GM21367 (cell line): Measurements from ENCODE around the gene ZNF668.
"Not testable (repeated sequence)": the region's sequence is repeated elsewhere in the genome, so short reads cannot be mapped to it uniquely, and the experiment has no call there.

Experiments used
- ATAC-seq: cut with Tn5 transposase; IDR thresholded peaks from one replicate; pipeline ENCODE4 v1.9.1; 2021; ENCODE audit not compliant: unreplicated experiment

Gene ZNF668

GRCh38 chr16:31100876-31101641 is 27.0 kb upstream of the ZNF668 start:
- ATAC-seq: not testable (repeated sequence)

GRCh38 chr16:31099860-31100638 is 26.0 kb upstream of the ZNF668 start:
- no peak for ATAC-seq

- peak; percentile 73 for ATAC-seq
These were observed 20.5 kb upstream of the ZNF668 start, which contains the start of gene VKORC1 for GRCh38 chr16:31094424-31095120. Gene VKORC1, minus strand, starts transcription at chr16:31094797. Its CDS starts 68 bp downstream, at chr16:31094729.

GRCh38 chr16:31094088-31094423 is 20.0 kb upstream of the ZNF668 start:
- ATAC-seq: no peak

- ATAC-seq: no peak
These were observed 19.2 kb upstream of the ZNF668 start for GRCh38 chr16:31093132-31093703.

GRCh38 chr16:31092330-31092729 is 18.3 kb upstream of the ZNF668 start:
- ATAC-seq: no peak

- no peak for ATAC-seq
These were observed 16.5 kb upstream of the ZNF668 start for GRCh38 chr16:31090540-31090939.

GRCh38 chr16:31089199-31089598 is 15.2 kb upstream of the ZNF668 start:
- no peak for ATAC-seq

- ATAC-seq: no peak
These were observed 14.6 kb upstream of the ZNF668 start, which contains the start of gene PRSS53 for GRCh38 chr16:31088459-31089183. Gene PRSS53, minus strand, starts transcription at chr16:31088943. Its CDS starts 134 bp downstream, at chr16:31088809.

- ATAC-seq: no peak
These were observed 13.9 kb upstream of the ZNF668 start for GRCh38 chr16:31087971-31088370.

GRCh38 chr16:31087481-31087880 is 13.4 kb upstream of the ZNF668 start:
- no peak for ATAC-seq

GRCh38 chr16:31086629-31086906 is 12.5 kb upstream of the ZNF668 start:
- ATAC-seq: no peak

GRCh38 chr16:31085873-31086628 is 12.0 kb upstream of the ZNF668 start:
- ATAC-seq: no peak

- ATAC-seq: no peak
These were observed 11.4 kb upstream of the ZNF668 start for GRCh38 chr16:31085411-31085810.

GRCh38 chr16:31084584-31085302 is 10.7 kb upstream of the ZNF668 start:
- no peak for ATAC-seq

- ATAC-seq: no peak
These were observed 9.9 kb upstream of the ZNF668 start for GRCh38 chr16:31083981-31084380.

GRCh38 chr16:31083556-31083955 is 9.5 kb upstream of the ZNF668 start:
- ATAC-seq: no peak

GRCh38 chr16:31083081-31083480 is 9.0 kb upstream of the ZNF668 start:
- no peak for ATAC-seq

GRCh38 chr16:31082368-31083045 is 8.5 kb upstream of the ZNF668 start:
- no peak for ATAC-seq
